HepG2 (cell line): ENCODE results near the gene FAM240A.

ENCODE experiments used
- ATM ChIP-seq: fragments of 450-650 bp; IDR thresholded peaks from 2 replicates; pipeline ENCODE4 v1.7.1; 2017; ENCODE audit warnings: mild to moderate bottlenecking, borderline replicate concordance
- CEBPB ChIP-seq: IDR thresholded peaks from 2 replicates; pipeline ENCODE4 v1.6.1; 2011; ENCODE audit warnings: low read depth, low read length, improper control_type of control experiment, borderline replicate concordance
- CTCF ChIP-seq: sonication (generic); formaldehyde crosslinking; IDR thresholded peaks from 2 replicates; pipeline ENCODE4 v1.5.0; 2020; ENCODE audit warnings: mild to moderate bottlenecking, missing genetic modification reagents, moderate library complexity
- PHF8 ChIP-seq: sonication (generic); formaldehyde crosslinking; IDR thresholded peaks from 2 replicates; pipeline ENCODE4 v1.5.0; 2020; ENCODE audit warnings: missing genetic modification reagents
- POLR2A ChIP-seq, 2 experiments: IDR thresholded peaks; 2 replicates each; pipeline ENCODE4 v1.6.1; 2011; ENCODE audit warnings: low read depth in 2 of 2, low read length in 2 of 2, mild to moderate bottlenecking in 1 of 2, moderate library complexity in 1 of 2; ENCODE audit not compliant: insufficient read depth in 1 of 2

- no peak for TF ChIP-seq CEBPB
- TF ChIP-seq CTCF, result no peak
- no peak for TF ChIP-seq POLR2A (IDR thresholded peaks at IDR 0.05; ENCODE audit: insufficient read depth in 1 of 2, low read depth in 2 of 2, low read length in 2 of 2)
- no peak for TF ChIP-seq ATM
- TF ChIP-seq PHF8, result no peak
Observed at GRCh38 chr3:46661776-46662766, 49.7 kb downstream of the FAM240A start.
